GM12801 (cell line): ENCODE data around the gene ZBTB7C.

Experiments used
- TF ChIP-seq, protein P1 (sequence below): IDR thresholded peaks from one replicate; pipeline ENCODE4 v1.5.1; 2011; ENCODE audit warnings: control low read depth; ENCODE audit not compliant: insufficient read length; ENCODE audit errors: extremely low read depth

Gene ZBTB7C

GRCh38 chr18:48222118-48222517 lies 187.1 kb downstream of the ZBTB7C start:
- TF ChIP-seq, protein P1, sequence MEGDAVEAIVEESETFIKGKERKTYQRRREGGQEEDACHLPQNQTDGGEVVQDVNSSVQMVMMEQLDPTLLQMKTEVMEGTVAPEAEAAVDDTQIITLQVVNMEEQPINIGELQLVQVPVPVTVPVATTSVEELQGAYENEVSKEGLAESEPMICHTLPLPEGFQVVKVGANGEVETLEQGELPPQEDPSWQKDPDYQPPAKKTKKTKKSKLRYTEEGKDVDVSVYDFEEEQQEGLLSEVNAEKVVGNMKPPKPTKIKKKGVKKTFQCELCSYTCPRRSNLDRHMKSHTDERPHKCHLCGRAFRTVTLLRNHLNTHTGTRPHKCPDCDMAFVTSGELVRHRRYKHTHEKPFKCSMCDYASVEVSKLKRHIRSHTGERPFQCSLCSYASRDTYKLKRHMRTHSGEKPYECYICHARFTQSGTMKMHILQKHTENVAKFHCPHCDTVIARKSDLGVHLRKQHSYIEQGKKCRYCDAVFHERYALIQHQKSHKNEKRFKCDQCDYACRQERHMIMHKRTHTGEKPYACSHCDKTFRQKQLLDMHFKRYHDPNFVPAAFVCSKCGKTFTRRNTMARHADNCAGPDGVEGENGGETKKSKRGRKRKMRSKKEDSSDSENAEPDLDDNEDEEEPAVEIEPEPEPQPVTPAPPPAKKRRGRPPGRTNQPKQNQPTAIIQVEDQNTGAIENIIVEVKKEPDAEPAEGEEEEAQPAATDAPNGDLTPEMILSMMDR: no peak

DNA sequence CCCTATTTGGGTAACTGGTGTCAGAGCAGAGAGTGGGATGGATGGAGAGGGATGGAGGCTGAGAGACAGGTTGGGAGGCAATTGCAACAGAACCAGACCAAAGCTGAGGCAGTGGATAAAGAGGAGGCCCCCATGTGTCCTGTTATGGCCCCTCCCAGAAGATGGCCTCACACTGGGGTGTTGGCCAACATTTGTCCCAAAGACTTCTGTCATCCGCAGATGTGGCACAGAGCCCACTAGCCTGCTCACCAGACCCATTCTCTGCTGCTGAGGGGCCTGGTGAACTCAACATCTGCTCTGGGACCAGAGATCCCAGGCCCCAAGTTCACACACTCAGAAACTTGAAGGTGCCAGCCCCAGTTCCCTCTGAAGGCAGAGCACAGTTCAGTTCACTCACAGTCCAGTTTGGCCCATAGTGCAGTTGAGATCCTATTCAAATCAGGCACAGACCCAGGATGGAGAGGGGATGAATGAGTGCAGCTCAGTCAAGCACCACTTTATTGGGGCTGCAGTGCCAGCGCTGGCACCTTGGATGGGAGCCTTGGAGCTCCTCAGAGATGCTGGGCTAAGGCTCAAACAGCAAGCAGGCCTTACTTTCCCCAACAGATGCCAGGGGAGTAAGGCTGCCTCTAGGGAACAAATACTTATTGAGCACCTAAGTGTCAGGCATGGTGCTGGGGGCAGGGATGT lies 189.2 kb downstream of the ZBTB7C start:
- TF ChIP-seq, protein P1: no peak

GRCh38 chr18:48219037-48219809 lies 190.0 kb downstream of the ZBTB7C start:
- TF ChIP-seq, protein P1: no peak

DNA sequence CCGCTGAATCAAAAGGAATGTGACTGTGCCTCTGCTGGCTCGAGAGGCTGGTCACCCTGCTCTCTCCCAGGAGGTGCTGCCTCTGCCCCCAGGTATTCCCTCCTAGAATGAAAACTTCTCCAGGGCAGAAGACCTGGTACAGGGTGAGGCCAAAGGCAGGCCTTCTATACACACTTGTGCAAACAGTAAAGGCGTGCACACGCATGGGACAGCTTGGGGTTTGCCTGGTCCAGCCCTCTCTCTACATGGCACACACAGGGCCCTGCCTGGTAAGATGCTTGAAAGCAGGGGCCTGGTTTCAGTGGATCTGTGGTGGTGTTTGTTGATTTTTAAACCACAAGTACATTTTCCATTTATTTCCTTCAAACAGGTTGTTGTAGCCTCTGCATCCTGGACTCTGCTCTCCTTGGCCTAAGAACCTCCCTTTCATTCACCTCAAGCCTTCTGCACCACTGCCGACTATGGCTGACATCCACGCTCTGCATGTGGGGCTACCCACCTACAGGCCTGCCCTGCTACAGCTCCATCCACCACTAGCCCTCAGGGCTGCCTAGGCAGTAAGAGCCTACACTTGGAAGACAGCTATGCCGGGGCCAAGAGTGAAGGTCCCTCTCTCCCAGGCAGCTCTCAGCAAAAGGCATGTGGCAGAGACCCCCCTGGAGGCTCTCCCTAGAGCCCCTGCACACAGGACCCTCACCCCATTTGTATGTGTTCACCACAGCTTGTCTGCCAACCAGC lies 190.7 kb downstream of the ZBTB7C start:
- TF ChIP-seq, protein P1: no peak

GRCh38 chr18:48217258-48218250 lies 191.6 kb downstream of the ZBTB7C start:
- TF ChIP-seq, protein P1: no peak

DNA sequence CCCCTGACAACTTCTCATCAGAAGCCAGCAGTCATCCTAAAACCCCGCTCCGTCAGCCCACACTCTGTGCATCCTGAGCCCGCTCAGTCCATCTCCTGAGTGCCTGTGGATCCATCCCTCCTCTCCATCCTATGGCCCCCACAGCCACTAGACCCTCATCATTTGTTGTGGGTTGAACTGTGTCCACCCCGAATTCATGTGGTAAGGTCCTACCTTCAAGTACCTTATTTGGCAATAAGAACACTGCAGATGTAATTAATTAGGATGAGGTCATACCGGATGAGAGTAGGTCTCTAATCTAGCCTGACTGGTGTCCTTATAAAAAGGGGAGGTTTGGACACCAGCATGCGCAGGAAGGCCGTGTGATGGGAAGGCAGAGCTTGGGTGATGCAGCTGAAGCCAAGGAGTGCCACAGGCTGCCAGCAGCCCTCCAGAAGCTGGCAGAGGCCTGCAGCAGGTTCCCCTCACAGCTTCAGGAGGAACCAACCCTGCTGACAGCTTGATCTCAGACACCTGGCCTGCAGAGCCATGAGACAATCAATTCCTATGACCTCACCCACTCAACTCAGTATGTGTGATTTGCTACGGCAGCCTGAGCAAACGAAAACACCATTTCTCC lies 192.4 kb downstream of the ZBTB7C start:
- TF ChIP-seq, protein P1: no peak
